Measurements from ENCODE around the gene APOBEC3B.

DNA sequence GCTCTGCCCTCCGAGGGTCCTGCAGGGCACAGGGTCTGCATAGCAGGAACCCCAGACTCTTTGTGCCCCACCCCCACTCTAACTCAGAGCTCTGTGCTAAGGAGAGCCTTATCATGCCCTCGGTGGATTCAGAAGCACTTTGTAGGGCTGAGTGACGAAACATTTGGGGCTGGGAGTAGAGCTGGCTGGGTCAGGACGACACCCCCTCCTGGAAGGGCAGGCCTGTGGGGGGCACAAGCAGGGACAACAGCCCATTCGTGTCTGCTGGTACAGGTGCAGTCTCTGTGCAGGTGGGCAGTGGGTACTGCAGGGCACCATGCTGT is 15.8 kb upstream of the APOBEC3B start:
- no peak for TF ChIP-seq CTCF (IDR thresholded peaks at IDR 0.05)
- TF ChIP-seq POLR2AphosphoS5 (IDR thresholded peaks at IDR 0.05), result no peak
